ENCODE data around the gene SNAI3. TPM values are rescaled to one million over a fixed set of nuclear protein-coding genes. Genes with fewer than 3 reads are reported as not detected.

SNAI3 gene
- total and polyA plus RNA-seq, 2 experiments from 2014 or later: 10.3 to 19.4 TPM

DNA sequence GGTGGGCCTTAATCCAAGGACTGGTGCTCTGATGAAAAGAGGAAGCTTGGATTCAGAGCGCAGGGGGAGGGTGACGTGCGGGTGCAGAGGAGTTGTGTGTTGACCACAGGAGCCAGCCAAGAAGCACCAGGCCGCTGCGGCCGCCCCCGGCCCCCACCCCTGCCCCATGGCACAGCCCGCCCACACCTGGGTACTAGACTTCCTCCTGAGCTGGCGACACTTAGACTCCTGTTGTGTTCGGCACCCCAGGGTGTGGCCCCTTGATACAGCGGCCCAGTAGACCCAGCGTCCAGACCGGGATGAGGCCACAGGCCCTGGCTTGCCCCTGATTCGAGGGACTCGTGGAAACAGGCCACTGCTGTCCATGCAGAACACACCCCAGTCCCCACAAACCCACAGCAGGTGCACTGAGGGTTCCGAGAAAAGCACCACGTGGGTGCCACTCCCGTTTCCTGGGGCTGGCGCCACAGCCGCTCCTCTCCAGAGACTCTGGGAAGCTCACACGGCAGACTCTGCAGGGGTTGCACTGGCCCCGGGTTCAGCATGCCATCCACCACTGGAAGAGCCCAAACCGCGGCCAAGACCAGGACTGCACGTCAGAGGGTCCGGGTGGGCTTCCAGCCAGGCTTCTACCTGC, 5.7 kb upstream of the SNAI3 start:
- no peaks in the 10 kb centered on the region for H3K4me1 ChIP-seq (ENCODE audit: insufficient read depth)

More for the DNA sequence above, 5.7 kb upstream of the SNAI3 start:
- Histone ChIP-seq H3K9me2 (ENCODE audit: insufficient read depth) (no peaks in the 10 kb centered on the region), H2AFZ (no peak overlapping the region), H4K20me1 (replicated peaks; ENCODE audit: insufficient read depth) (no peaks in the 10 kb centered on the region), H3K79me2 (replicated peaks; ENCODE audit: insufficient read depth) (no peaks in the 10 kb centered on the region), H3K27ac (ENCODE audit: low read depth) (no peak overlapping the region), H3K4me3 (no peak overlapping the region), H3K36me3 (ENCODE audit: insufficient read depth) (no peaks in the 10 kb centered on the region), H3K4me2 (no peak overlapping the region), H3F3A (replicated peaks; ENCODE audit: low read depth) (0 out of 2 replicates have a peak, but pooled peaks cover under 1% of the 10 kb centered on the region), H3K27me3 (ENCODE audit: insufficient read depth) (peaks cover 7% of the 10 kb centered on the region)
- no peaks in the 10 kb centered on the region for H3K9me3 Mint-ChIP-seq
- peaks cover 18% of the 10 kb centered on the region for H3K27me3 Mint-ChIP-seq (ENCODE audit: insufficient read depth, low read depth, poor library complexity)
- no peak overlapping the region for H3K4me3 Mint-ChIP-seq
- H3K27ac Mint-ChIP-seq: no peak overlapping the region
- DNase-seq (ENCODE audit: low spot score) (no peak), ATAC-seq (no peak)
- TF ChIP-seq, protein P1, sequence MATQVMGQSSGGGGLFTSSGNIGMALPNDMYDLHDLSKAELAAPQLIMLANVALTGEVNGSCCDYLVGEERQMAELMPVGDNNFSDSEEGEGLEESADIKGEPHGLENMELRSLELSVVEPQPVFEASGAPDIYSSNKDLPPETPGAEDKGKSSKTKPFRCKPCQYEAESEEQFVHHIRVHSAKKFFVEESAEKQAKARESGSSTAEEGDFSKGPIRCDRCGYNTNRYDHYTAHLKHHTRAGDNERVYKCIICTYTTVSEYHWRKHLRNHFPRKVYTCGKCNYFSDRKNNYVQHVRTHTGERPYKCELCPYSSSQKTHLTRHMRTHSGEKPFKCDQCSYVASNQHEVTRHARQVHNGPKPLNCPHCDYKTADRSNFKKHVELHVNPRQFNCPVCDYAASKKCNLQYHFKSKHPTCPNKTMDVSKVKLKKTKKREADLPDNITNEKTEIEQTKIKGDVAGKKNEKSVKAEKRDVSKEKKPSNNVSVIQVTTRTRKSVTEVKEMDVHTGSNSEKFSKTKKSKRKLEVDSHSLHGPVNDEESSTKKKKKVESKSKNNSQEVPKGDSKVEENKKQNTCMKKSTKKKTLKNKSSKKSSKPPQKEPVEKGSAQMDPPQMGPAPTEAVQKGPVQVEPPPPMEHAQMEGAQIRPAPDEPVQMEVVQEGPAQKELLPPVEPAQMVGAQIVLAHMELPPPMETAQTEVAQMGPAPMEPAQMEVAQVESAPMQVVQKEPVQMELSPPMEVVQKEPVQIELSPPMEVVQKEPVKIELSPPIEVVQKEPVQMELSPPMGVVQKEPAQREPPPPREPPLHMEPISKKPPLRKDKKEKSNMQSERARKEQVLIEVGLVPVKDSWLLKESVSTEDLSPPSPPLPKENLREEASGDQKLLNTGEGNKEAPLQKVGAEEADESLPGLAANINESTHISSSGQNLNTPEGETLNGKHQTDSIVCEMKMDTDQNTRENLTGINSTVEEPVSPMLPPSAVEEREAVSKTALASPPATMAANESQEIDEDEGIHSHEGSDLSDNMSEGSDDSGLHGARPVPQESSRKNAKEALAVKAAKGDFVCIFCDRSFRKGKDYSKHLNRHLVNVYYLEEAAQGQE (IDR thresholded peaks at IDR 0.05; ENCODE audit: unreplicated experiment): no peak
- no peak for TF ChIP-seq STAT1 (IDR thresholded peaks at IDR 0.05; ENCODE audit: unreplicated experiment)
- TF ChIP-seq CREB1 (CRISPR knock-in tag; IDR thresholded peaks at IDR 0.05; ENCODE audit: low read depth): no peak
- TF ChIP-seq EZH2phosphoT487 (IDR thresholded peaks at IDR 0.05; ENCODE audit: unreplicated experiment): no peak
- TF ChIP-seq NANOG (IDR thresholded peaks at IDR 0.05; ENCODE audit: borderline replicate concordance): no peak
- TF ChIP-seq, protein P2, sequence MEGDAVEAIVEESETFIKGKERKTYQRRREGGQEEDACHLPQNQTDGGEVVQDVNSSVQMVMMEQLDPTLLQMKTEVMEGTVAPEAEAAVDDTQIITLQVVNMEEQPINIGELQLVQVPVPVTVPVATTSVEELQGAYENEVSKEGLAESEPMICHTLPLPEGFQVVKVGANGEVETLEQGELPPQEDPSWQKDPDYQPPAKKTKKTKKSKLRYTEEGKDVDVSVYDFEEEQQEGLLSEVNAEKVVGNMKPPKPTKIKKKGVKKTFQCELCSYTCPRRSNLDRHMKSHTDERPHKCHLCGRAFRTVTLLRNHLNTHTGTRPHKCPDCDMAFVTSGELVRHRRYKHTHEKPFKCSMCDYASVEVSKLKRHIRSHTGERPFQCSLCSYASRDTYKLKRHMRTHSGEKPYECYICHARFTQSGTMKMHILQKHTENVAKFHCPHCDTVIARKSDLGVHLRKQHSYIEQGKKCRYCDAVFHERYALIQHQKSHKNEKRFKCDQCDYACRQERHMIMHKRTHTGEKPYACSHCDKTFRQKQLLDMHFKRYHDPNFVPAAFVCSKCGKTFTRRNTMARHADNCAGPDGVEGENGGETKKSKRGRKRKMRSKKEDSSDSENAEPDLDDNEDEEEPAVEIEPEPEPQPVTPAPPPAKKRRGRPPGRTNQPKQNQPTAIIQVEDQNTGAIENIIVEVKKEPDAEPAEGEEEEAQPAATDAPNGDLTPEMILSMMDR (conservative IDR thresholded peaks at IDR 0.05; ENCODE audit: low read depth in 2 of 2): no peak
- TF ChIP-seq, protein P3, sequence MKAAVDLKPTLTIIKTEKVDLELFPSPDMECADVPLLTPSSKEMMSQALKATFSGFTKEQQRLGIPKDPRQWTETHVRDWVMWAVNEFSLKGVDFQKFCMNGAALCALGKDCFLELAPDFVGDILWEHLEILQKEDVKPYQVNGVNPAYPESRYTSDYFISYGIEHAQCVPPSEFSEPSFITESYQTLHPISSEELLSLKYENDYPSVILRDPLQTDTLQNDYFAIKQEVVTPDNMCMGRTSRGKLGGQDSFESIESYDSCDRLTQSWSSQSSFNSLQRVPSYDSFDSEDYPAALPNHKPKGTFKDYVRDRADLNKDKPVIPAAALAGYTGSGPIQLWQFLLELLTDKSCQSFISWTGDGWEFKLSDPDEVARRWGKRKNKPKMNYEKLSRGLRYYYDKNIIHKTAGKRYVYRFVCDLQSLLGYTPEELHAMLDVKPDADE (IDR thresholded peaks at IDR 0.05): no peak
- no peak for TF ChIP-seq ZNF331 (CRISPR knock-in tag; IDR thresholded peaks at IDR 0.05; ENCODE audit: low read depth)
- no peak for TF ChIP-seq EZH2 (IDR thresholded peaks at IDR 0.05; ENCODE audit: low read depth, unreplicated experiment)
- no peak for TF ChIP-seq JUNB (IDR thresholded peaks at IDR 0.05; ENCODE audit: unreplicated experiment)
- TF ChIP-seq ZNF114 (CRISPR knock-in tag; IDR thresholded peaks at IDR 0.05): no peak
- peaks cover 9% of the 10 kb centered on the region for H3K4me1 Mint-ChIP-seq
- no peaks in the 10 kb centered on the region for H3K36me3 Mint-ChIP-seq (ENCODE audit: low read depth)

Measured in GM23338 (cell line).